HG03460 (cell line): Measurements from ENCODE around the gene KDM8.

Experiments used
- ATAC-seq: cut with Tn5 transposase; IDR thresholded peaks from one replicate; pipeline ENCODE4 v1.9.1; 2021; ENCODE audit not compliant: unreplicated experiment

KDM8 gene

DNA sequence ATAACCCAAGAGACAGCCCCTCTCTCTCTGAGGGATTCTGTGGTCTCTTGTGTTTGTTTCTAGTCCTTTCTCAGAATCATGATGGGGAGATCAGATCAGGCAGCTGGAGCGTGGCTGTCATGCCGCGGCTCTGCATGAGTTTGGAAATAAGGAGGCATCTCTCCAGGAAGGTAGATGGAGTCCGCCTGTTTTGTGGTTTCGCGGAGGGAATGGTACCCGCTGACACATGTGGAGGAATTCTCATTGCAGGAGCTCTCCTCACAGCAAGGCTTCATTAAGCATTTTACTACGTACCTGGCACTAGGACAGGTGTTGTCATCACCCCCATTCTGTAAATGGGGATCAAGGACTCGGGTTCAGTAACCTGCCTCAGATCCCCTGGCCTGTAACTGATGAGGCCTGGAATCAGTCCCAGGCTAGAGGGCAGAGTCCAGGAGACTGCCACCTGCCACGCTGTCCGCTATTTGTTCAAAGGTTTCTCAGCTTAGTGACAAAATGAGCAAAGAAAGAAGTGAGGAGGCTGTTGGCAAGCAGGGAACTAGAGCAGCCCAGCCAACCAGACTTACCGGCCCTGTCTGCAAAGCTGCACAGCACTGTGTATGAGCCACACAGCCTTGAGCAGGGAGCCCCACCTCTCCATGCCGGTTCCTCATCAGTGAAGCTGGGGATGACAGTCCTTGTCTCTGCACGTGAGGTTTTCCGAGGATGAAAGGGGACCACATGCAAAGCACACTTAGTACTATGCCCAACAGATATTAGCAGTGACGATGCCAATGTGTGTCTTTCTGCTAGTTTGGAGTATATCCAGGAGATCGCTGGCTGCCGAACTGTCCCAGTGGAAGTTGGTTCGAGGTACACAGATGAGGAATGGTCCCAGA is 11.0 kb downstream of the KDM8 start:
- ATAC-seq = no peak

DNA sequence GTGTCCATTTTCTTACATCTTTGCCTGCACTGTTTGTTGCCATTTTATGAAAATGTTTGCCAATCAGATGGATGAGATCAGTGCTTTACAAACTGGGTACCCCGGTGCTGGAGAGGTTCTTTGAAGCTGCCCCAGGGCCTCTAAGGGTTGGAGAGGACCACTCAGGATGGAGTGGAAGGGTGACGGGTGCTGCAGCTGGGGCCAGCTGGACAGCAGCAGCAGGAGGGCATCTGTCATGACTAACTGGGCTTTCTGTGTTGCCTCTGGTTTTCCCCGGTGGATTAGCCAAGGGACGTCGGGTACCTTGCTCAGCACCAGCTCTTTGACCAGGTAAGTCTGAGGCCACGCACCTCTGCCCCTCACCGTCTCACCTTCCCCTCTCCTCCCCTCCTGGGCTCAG is 12.3 kb downstream of the KDM8 start:
- no peak for ATAC-seq

DNA sequence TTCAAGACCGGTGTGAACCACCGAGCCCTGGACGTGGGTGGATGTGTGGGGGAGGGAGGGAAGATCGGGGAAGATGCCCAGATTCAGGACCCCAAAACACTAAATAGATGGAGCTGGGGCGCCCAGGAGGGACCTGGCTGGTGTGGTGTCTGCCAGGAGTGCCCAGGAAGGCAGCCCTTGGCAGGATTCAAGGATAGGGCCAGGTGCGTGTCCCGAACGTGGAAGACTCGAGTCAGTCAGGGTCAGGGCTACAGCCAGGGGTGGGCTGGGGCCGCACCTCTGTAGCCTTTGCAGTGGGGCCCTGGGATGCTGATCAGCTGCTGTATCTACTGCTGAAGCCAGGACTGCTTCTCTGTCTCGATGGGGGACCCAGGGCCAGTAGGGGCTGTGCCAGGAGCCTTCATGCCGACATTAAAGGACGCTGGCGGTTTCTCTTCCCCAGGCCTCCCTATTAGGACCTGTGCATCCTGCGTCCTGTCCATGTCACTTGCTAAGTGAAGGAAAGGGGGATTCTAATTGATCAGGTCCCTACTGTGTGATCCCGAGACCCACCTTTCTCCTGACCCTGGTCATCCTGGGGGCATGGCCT is 13.1 kb downstream of the KDM8 start:
- no peak for ATAC-seq

DNA sequence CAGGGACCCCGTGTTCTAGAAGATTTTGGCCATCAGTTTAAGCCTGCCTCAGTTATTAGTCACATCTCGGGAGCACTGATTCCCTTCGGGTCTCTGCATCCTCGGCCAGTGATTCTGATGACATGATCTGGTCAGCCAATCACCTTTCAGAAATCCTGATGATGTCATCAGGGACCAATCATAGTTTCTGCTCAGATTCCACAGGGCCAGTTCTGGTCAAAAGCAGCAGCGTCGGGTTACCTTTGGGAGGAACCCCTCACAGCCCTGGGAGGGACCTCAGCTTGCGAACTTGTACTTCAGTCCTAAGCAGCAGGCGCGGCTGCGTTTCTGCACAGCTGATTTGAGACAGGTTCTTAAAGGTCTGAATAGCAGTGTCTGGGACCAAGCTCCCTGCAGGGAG is 13.9 kb downstream of the KDM8 start:
- ATAC-seq = no peak

DNA sequence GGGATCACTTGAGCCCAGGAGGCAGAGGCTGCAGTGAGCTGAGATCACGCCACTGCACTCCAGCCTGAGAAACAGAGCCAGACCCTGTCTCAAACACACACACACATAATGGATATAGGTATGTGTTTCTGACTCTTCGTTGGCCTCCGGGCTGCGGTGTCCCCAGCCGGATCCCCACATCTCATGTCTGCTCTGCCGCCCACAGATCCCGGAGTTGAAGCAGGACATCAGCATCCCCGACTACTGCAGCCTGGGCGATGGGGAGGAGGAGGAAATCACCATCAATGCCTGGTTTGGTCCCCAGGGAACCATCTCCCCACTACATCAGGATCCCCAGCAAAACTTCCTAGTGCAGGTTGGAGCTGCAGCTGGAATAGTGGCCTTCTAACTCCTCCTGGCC is 15.4 kb downstream of the KDM8 start:
- no peak for ATAC-seq

DNA sequence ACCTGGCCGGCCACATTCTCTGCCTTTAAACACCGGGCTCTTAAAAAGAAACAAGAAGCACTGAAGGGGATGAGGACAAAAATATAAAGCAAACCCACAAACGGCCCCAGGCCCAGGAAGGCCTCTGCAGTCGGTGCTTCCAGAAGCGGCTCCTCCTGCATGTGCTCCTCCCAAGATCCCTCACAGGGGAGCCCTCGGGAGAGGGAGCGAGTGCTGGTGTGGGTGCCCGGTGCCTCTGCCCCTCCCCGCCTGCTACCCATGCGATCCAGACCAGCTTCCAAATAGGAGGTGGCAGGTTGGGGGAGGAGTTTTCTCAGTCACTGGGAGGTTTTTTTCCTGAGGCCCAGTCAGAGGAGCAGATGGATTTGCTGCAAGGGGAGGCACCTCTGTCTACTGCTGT is 15.8 kb downstream of the KDM8 start:
- ATAC-seq = no peak

DNA sequence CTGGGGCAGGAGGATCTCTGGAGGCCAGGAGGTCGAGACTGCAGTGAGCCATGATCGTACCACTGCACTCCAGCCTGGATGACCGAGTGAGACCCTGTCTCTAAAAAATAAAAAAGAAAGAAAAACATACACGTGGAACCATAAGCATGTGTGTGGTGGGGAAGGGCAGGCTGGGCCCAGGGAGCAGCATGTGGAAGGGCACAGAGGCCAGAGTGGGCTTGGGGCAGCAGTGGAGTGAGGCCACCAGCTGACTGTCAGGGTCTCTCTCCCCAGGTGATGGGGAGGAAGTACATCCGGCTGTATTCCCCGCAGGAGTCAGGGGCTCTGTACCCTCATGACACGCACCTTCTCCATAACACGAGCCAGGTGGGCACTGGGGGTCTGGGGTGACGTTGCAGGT is 16.8 kb downstream of the KDM8 start:
- no peak for ATAC-seq

DNA sequence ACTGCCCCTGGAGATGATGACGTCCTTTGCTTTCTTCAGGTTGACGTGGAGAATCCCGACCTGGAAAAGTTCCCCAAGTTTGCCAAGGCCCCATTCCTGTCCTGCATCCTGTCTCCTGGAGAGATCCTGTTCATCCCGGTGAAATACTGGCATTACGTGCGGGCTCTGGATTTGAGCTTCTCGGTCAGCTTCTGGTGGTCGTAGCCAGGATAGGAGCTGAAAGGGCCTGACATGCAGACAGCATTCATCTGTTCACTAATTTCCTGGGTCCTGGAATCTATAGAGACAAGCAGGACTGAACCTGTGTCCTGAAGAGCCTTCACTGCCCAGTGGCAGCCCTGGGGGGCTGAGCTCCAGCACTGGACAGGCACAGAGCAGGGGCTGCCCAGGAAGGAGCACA is 17.2 kb downstream of the KDM8 start:
- no peak for ATAC-seq

DNA sequence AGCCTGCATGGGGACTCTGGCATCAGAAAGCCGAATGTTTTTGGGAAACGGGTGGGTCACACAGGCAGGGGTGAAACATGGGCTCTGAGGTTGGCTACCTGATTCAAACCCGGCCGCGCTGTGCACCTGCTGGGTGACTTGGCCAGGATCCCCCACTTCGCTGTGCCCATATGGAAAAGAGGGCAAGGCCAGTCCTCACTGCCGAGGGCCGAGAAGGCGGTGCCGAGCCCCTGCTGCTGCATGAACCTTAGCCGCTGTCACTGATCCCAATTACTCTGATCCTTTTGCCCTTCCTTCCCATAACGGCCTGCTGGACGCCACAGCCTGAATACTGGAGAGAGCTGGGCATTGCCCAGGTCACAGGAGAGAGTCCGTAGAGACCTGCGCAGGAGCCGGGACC is 17.7 kb downstream of the KDM8 start:
- no peak for ATAC-seq

DNA sequence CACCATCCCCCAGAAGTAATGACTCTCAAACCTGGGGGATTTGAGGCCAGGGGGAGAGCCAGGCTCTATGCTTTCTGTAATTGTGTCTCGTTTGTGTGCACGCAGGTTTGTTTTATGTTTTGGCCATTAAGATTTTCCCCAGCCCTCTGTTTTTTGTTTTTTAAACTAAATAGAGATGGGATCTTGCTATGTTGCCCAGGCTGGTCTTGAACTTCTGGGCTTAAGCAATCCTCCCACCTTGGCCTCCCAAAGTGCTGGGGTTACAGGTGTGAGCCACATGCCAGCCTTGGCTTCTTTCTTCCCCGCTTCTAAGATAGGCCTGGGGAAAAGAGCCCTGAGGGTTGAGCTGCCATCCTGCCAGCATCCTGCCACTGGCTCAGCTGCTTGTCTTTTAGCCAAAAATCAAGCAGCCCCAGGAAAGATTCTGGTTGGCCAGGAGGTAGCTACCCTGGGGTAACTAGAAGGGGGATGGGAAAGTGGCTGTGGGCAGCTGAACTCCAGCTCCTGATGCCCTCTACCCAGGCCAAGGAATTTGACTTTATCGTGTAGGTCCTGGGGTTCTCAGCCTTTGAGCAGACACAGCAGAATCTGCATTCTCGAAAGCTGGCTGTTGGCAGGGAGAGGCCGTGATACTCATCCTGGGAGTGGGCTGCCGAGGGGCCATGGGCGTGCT is 18.4 kb downstream of the KDM8 start:
- no peak for ATAC-seq

DNA sequence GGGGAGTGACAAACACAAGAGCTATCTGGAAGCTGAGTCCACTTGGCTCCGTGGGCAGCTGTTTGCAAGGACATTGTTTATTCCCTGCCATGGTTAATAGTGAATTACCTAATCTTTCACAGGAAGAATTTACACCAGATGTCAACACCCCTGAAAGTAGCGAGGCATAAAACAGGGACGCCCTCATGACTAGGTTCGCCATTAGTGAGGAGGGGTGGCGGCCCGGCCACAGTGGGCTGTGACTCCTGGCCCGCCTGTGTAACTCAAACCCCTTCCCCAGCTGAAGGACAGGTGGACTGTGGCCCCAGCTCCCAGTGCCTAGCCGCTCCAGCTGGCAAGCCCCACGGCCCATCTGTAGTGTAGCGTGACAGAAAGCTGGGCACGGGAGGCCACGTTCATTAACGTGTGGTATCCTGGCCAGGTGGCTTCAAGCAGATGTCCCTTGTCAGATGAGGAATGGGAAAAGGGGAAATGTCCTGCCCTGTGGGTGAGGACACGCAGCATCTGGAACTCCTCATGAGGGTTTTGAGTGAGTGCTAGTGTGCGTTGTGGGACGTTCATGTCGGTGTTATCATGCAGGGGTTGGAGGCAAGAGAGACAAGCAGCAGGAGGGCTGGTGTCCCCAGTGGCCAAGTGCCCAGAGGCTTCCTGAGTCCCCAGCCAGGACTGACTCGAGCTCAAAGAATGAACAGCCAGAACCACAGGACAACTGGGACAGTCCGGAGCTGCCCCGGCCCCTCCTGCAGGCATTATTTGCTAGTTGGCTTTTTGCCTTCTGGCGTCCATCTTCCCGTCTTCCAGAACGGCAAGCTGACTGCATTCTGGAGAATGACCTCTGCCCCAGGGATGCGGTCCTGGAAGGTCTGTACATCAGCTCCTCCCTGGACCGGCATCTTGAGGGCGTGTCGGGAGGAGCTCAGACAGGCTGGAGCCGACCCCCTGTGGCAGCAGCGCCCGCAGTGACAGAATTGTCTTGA is 19.2 kb downstream of the KDM8 start:
- ATAC-seq = no peak

DNA sequence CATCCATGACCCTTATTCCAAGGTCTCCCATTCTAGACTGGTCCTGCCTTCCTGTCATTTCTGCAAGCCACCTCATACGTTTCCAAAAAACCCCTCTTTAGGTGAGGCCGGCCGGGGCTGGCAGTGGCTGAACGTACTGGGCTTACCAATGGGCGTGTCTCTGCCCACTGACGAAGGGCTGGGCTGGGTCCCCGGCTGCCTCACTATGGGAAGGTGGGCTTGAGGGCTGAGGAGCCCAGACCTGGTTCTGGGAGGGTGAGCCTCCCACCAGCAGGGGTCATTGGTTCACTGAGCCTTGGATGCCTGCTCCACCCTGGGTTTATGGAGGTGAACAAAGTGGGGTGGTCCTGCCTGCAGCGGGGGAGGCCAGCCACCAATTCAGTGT is 19.9 kb downstream of the KDM8 start:
- ATAC-seq = no peak

DNA sequence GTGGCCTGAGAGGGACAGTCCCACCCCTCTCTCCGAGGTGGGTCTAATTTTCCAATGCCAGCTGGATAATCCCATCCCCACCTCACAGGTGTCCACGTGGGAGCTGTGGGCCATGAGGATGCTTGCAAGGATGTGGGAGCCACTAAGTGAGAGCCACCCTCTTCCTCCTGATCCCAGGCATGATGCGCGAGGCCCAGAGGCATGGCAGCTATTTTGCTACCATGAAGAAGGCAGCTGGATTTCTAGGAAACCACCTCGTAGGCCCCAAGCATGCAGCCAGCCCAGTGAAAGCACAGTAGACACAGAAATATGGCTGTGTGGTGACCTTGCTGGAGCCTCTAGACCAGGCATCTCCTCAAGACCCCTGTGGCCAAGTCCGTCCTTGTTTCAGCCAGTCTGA is 20.4 kb downstream of the KDM8 start:
- ATAC-seq = no peak

DNA sequence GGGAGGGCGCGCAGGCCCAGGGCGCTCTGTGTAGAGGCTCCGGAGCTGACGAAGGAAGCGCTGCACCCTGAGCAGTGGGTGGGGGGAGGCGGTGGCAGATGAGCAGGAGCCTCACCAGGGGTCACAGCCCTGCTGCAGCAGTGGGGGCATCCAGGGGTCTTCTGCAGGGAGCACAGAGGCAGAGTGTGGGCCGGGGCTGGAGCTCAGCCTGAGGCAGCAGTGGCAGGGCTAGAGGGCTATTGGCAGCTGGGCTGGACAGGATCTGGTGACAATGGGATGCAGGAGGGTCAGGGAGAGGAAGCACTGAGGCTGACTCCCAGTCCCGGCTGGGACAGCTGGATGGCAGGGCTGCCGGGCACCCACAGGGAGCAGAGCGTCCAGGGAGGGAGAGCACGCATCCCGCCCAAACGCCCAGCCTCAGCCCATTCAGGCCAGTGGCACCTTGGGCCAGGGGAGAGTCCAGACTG is 21.0 kb downstream of the KDM8 start:
- no peak for ATAC-seq

DNA sequence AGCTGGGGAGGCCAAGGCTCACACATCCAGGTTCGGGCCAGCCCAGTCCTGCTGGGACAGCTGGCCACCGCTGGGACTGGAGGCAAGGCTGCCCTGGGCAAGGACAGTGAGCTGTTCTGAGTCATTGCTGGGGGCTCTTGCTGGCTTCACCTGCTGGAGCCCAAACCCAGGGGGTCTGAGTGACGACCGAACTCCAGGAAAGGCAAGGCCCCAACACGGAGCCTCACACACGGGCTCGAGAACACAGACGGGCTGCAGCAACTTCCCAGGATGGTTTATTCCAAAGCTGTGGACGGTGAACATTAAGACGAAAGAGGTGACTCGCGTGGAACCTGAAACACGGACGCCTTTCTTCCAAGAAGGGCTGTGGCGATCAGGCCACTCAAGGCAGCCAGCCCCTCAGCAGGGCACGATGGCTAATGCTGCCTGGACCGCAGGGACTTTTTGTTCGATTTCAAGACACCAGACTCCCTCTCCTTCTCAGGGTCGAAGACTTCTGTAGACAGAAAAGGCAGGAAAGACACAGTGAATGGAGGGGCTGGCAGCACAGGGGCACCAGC is 21.5 kb downstream of the KDM8 start:
- no peak for ATAC-seq

DNA sequence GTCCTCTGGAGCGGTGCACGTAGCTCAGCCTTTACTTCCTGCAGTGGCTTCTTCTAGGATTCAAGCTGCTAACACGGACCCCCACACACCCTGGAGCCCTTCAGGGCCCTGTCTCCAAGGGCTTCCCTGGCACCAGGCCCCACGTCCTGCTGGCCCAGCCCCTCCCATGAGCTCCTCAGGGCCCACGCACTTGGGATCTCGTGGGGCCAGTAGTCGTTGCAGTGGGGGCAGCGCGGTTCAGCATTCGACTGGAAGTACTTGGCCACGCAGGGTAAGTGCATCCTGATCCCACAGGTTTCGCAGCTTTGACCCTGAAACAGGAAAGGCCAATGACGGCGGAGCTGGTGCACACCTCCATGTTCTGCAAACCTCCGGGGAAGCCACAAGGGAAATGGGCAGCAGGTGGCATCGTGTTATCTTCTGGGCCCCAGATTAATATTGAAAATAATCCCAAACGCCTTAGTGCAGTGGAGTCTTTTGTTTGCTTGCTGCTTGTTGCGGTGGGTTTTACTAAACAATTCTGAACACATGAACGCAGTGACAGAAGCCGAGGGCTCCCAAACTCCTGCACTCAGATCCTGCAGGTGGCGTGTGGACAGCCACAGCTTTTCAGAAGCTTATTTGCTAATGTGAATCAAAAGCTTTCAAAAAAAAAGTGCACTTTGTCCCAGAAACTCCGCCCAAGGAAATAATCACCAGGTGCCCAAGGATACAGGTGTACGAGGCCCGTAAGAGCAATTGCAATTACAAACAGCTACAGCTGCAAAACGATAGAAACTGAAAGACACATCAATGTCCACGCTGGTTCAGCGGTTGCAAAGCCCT is 22.4 kb downstream of the KDM8 start:
- ATAC-seq = no peak

DNA sequence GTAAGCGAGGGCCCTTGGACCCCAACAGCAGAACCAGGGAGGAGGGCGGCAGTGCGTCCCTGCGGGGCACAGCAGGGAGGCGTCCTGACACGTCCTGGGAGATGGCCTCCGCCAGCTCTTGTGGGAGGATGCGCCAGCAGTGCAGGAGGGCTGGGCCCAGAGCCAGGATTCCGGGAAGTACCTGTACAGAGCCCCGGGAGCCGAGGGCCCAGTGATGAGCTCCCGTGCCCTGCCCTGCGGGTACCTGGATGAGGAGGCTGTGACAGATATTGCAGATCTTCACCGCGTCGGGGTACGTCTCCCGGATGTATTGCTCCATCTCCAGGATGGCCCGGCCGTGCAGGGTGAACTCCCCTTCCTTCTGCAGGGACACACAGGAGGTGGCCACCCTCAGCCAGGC is 23.1 kb downstream of the KDM8 start:
- no peak for ATAC-seq

DNA sequence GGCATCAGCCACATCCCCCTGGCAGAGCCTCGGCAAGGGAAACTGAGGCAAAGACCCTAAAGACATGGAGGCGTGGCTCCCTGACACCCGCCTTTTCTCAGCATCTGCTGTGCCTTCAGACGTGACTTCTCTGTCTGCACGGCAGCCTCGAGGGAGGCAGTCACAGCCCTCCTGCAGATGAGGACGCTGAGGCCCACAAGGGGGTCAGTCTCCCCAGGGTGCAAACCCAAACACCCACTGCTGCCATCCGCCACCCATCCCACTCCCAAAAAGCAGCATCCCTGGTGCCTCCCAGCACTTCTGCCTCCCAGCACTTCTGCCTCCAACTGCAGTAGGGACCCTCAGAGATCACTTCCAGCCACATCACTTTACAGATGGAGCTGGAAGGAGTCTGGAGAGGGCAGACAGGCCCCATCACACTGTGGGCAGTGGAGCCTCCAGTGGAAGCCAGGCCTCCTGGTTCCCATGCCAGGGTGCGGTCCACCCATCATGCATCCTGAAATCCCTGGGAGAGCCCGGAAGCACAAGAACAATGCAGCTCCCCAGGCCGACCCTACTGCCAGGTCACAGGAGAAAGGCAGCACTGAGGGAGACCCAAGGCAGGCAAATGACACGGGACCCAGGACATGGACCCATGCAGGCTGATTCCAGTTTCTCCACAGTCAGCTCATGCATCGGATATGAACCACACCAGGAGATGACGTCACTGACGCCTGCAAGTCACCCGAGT is 23.8 kb downstream of the KDM8 start:
- no peak for ATAC-seq

DNA sequence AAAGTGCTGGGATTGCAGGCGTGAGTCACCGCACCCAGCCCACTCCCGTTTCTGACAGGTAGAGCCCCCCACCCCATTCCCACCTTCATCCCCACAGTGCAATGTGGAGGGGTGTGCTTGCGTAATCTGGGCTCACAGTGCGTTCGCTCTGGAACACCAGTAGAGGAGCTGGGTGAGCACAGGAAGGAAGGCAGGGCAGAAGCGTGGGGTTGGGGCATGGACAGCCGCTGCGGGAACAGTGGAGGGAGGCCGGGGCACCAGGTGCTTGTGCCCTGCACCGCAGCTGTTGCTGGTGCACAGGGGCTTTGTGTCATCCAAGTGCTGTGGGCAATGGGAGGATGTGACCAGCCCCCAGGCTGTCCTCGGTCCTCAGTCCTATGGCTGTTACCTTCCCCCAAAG is 24.7 kb downstream of the KDM8 start:
- ATAC-seq = no peak
